ENCODE measurements around the gene LRRC3B.

Gene LRRC3B

DNA sequence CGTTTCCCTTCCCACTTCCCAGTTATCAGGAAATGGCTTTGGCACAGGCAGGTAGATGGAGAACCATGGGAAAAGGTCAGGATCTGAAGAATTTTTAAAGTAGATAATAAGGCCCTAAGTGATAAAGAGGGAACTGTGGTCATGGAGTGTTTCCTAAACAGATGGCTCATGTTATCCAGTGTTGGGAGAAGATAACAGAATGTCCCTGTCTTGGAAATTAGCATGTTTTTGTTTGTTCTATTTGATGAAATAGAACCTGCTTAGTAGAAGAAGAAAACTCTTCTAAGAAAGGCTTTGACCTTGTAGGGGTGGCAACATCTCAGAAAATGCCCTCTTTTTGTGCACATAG, 8.8 kb downstream of the LRRC3B start:
- no peak for FAIRE-seq

DNA sequence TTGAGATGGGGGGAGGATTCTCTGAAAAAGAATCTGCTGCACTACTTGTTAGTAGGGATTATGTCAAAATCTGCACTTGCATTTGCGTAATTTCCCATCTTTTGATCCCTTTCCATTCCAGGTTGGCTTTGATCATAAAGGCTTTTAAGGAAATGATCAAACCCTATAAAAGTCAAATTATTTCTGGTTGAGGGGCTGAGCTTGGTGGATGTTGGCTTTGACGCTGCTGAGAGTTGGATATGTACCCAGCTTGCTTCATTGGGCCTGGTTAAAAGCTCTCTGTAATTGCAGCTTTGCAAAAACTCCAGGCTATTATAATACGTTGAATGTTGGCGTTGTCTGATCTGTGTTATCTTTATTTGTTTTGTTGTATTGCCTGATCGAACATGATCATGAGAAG, 12.0 kb downstream of the LRRC3B start:
- no peak for FAIRE-seq

DNA sequence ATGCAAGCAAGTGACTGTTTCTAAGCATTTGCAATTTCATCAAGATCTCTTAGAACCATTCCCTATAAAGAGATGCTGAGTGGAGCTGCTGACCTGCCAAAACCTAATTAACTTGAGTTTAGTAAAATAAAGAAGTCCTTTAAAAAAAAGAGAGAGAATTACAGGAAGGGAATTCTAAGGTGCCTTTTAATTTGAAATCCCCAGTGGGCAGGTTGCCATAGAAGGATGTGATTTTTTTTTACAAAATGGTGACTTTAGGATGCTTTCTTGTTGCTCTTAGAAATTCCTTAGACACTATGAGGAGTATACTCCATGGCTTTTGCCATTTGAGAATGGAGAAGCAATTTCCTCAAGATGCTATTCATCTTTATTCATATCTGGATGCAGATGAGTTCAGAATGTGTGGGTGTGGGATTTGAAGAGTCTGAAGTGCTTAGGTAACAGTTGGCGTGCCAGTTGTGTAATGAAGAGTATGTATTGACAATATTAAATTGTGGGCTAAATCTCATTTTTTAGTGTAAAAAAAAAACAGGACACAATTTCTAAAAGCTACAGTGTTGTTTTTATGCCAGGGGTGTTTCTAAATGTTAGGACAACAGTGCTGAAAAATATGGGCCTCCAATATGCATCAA, 13.6 kb downstream of the LRRC3B start:
- no peak for FAIRE-seq

DNA sequence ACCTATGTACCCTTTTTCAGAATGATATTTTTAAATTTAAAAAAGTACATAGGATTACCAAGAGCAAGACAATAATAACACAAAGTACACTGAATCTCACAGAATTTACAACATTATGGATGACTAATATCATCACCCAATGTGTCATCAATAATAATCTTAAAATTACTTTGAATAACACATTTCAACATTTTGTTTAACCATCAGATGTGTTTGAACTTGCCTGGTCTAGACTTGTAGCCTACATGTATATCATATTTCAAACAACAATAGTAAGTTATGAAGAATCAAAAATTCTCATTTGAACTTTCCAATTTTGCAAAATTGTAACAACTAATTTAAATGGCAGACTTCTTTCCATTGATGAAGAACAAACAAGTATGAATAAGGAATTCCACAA, 15.1 kb downstream of the LRRC3B start:
- no peak for FAIRE-seq

DNA sequence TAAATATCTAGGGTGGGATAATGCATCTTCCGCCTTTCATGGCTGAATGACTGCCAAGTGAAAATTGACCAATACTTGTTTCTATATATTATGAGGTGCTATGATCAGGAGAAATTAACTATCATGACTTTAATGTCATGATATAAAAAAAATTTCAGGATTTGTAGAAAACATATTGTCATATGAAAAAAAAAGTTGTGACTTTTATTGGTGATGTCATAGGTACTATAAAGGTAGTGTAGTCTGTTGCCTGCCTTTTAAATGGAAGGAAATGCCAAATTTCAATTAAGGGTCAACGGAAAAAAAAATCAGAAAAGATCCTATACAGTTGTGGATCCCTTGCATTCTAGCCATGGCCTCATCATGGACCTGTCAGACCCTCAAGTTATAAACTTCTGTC, 15.5 kb downstream of the LRRC3B start:
- FAIRE-seq = no peak

DNA sequence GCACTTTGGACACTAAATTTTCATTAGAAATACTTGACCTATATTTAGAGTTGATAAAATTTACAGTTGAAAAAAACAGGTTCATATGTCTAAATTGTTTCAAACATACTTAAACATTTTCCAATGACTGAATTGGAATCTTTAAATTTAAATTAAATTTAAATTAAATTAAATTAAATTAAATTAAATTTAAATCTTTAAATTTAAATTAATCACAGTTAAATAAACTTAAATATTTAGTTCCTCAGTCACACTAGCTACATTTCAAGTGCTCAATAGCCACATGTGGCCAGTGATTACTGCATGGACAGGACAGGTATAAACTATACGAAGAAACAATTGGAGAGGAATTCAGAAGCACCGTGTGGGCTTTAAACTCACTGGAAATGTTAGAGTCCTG, 16.8 kb downstream of the LRRC3B start:
- FAIRE-seq = no peak

DNA sequence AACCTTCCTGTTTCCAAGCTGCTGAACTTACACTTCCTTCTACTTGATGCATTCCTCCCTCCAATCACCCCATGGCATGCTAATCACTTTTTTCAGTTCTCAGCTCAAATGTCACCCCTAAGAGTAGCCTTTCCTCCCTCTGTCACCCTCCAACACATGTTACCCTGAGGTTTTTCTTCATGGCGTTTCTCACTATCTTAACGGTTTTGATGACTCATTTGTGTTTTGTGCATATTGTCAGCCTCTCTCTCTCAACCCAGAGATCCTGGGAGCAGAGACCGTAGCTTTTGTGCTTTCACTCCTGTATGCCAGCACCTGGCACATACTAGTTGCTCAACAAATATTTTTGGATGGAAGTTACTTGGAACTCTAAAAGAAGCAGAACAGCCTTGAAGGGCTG, 24.5 kb downstream of the LRRC3B start:
- FAIRE-seq = no peak

DNA sequence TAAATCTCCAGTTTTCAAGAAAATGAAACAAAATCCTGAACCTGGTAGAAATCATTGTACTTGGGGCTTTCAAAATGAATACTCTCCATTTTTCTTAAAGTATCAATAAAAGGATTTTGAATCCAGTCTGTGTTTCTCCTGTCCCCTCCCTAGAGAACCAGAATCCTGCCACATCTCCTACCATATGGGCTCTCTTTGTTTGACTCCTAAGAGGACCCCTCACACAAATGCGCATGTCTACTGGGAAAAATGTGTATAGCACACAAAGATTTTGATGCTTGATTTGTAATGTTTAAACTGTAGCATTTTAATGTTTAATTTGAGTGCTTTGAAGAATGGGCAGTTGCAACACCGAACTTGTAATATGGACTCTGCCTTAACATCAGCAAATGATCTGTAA, 25.9 kb downstream of the LRRC3B start:
- no peak for FAIRE-seq

DNA sequence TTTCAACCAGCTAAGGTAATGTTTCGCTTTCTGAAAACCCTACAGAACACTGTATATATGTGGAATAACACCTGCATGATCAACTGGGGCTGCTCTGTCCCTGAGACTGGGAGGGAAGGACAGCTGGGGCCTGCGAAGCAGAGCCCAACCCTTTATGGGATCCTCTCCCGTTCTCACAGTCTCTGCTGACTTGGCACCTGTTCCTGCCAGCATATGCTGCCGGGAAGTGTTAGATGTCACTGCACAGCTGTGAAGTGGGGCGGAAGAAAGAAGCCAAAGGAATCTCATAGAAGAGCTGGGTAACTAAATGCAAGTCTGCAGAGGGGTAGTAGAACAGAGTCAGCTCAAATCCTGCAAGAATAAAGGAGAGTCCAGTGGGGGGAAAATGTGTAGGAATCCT, 29.6 kb downstream of the LRRC3B start:
- no peak for FAIRE-seq

DNA sequence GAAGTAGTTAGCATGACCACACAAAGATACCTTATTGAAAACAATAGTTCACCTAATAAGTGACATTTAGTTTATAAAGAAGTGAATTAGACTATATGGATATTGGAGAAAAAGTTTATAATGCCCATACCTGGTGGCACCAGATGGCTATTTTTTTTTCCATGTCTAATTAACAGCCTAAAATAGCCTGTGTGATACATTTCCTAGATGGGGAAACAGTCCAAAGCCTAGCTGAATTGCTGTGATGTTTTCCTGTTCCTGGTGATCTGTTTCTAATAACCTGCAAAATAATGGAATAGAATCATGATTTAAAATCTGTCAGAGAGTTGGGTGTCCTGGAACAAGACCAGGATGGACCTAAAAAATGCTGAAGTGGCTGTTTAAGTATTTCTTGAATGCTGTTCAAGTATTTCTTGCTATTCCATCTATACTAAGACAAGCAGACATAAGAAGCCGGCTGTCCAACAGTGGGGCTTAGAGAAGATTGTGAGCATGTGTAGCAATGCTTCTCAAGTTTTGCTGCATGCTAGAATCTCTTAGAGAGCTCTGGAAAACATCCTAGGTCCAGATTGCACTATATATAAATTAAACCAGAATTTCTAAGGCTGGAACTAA, 31.3 kb downstream of the LRRC3B start:
- no peak for FAIRE-seq

DNA sequence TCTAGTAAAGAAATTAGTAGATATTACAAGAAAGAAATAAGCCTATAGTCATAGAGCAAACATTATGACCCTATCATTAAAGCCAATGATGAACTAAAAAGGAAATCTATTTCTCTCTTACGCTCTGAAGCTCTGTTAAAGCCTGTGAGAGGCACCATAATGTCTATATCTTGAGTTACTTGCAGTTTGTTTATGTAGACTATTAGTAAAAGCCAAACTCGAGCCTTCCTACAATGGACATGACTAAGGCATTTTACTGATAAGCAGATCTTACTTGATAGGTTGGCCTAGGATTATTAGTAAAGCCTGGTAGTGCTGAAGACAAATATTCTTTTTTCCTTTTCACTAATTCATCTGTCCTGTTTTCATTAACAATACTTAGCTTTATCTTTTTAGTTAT, 32.7 kb downstream of the LRRC3B start:
- FAIRE-seq = no peak

DNA sequence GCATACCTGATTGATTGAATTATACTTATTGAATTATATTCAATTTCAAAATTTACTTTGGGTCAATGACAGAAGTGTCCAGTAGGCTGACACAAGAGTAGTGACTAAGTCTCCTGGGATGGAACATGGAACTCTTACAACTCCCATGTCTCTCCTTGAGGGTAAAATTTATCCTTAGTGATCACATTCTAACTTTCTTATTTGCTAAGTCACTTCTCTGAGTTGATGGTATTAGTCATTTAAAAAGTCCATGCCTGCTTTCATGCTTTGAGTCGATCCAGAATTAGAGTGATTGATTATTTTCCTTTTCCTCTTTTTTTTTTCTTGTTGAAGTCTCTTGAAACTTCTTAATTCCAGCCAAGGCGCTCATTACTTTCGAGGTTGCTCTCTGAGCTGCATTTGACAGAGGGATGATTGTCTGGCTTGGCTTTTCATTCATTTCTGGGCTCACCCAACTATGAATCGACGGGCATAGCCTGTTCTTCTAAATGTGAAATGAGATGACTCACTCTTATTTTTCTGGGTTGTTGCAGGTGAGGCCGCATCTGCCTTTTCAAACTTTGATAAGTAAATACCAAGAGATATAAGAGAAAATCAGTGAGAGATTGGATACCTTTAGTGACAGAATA, 34.9 kb downstream of the LRRC3B start:
- no peak for FAIRE-seq

DNA sequence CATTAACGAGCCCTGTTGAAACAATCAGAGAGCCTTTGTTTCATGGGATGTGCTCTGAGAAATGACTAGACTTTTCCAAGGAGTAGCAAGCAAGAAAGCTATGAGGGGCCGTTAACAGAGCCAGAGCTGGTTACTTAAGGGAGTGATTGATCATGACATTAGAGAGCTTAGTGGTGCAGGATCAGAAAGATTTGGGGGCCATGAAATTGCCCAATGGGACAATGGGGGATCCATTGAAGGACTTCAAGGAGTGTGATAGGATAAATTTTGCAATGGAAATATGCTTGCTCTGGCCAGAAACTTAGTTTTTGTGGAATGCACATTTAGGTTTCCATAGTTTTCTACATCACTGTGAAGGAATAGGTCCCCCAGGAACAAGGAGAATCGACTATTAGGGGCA, 45.6 kb downstream of the LRRC3B start:
- FAIRE-seq = no peak

DNA sequence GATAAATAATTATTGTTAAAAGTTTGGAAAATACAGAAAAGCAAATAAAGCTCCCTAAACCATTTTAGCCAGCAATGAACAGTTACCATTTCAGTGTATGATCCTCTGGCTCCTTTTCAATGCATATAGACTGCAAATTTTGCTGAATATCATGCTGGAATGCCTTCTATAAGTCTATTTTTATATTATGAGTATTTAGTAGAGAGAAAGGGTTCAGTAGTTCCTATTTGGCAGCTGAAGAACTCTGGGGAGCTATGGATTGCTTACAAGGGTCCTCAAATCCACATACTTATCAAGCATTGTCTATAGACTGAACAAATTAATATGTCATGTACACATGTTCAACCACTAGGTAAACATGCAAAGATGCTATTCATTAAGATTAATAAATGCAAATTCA, 46.1 kb downstream of the LRRC3B start:
- no peak for FAIRE-seq

DNA sequence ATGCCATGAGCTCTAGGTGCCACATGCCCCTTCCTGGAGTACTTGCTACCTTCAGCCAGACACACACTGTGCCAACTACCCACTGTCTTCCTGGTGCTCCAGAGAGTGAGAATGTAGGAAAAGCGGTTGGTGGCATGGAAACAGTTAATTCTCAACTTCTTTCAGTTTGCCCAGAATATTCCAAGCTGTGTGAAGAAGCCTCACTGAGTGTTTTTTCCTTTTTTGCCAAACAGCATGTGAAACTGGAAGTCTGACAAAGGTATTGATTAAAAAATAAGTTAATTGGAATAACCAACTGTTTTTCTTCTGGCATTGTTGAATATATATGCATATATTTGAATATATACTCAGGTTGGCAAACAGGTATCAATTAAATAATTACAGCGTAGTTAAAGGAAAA, 52.8 kb downstream of the LRRC3B start:
- no peak for FAIRE-seq

DNA sequence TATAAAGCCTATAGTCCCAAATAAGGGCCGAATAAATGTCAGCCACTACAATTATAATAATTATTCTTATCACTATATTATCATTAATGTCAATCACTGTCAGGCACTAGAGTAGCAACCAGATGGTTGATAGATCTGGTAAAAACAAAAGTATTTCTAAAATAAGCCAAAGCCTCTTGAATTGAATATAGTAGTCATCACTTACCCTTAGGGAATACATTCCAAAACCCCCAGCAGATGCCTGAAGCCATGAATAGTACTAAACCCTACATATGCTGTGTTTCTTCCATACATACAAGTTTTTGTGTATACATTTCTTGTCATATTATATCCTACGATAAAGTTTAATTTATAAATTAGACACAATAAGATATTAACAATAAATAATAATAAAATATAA, 59.1 kb downstream of the LRRC3B start:
- no peak for FAIRE-seq

DNA sequence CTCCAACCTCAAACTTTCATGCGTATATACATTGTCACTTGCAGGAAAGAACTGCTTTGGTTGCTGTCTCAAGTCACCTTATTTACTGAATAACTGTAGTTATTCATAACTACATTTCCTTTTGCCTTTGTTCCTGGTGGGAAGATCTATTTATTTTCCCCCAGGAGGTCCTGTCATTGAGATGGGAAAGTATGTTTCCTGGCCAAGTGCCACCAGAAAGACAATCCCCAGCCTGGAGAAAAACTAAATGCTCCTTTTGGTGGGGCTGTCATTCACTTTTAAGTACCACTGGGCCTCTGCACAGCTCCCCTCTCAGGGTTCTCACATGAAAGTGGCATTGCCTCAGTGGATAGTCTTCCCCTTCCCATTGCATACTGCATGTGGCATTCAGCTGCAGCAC, 59.8 kb downstream of the LRRC3B start:
- no peak for FAIRE-seq

DNA sequence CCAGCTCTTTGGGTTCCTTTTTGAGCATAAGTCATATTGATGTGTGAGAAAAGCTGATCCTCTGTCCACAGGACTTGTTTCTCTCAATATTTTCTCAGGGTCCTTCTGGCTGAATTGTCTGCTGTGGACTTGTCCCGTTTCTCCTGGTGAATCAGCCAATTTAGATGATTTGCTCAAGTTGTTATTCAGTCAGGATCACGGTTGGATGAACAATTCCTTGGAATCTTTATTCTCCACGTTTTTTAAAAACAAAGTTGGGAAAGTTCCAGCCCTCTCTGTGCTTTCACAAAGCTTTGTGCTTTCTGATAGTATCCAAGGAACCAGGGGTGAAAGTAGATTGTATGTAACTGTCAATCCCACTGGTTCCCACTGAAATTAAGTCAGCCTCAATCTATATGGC, 61.3 kb downstream of the LRRC3B start:
- no peak for FAIRE-seq

DNA sequence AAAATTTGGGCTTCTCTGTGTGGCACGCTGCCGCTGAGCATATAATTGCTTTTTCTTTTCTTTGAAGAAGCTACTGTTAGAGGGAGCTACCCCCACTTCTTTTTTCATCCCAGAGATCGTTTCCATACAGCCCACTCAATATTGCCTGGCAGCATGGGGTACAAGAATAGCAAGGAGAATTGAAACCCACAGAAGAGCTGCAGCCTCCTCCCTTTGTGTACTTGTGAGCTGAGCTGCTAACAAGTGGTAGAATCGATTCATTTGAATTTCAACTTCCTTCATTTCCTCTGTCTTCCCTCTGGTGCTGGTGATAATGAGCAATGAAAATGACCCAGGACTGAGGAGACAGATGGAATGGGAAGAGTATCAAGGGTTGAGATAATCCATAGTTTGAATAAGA, 64.9 kb downstream of the LRRC3B start:
- FAIRE-seq = no peak

DNA sequence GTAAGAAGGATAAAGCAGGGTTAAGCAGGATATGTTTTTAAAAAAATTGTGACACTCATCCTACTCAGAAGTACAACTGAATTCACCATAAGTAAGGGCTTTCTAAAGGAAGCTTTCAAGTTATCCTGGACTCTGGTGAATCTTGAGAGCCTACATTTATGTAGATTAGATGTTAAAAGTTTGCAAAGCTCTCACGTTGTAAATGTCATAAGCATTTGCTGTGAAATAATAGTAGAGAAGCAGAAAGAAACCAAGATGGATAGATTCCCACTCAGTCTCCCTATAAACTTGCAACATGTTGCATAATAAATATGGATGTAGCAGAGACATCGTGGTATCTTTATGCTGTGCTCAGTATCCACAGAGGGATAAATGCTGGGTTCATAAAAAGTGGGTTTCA, 77.0 kb downstream of the LRRC3B start:
- FAIRE-seq = no peak

DNA sequence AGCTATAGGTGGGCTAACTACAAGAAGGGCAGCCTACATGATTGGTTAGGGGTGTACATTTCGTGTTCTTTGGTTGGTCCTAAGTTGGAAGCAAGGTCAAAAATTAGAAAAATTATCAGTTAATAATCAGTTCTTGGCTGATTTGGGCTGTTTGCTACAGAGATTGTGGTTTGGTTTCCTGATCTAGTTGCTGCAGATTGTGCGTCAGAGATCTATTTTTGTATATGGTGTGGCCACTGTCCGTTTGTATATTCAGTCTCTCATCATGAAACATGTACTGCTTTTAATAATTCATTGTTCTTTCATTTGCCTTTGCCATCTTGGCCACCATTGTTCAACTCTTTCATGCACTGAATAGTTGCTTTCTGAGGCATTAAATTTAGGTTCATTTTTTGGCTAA, 80.9 kb downstream of the LRRC3B start:
- no peak for FAIRE-seq

DNA sequence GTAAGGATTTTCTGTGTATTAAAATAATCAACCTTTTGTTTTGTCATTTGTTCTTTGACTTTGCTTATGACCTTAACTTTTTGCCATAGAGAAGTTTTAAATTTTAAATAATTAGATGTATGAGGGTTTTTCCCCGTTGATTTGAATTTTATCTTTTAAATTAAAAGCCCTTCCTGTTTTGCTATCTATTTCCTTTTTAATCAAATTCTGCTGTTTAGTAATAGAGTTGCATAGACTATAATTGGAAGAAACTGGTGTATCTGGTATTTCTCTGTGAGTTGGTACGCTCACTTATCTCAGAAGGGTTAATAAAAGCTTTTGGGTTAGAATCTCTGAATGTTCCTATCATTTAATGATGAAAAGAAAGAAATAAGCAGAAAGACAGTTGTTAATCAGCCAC, 82.2 kb downstream of the LRRC3B start:
- no peak for FAIRE-seq

DNA sequence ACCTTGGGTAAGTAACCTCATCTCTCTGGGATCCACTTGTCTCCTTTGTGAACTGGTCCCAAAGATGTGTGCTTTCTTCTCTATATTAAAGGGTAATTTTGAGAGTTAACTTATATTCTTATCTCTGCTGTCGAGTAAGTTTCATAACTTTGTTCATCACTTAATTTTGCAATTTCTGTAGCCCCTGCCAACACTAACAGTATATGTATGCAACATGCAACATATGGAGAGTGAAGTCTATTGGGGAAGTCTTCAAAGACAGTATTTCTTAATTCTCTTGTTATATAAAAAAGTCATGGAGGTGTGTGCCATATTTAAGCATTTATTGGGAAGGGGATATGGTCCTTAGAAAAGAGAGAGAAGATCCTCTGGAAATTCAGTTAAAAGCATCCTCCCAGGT, 85.9 kb downstream of the LRRC3B start:
- FAIRE-seq = no peak

DNA sequence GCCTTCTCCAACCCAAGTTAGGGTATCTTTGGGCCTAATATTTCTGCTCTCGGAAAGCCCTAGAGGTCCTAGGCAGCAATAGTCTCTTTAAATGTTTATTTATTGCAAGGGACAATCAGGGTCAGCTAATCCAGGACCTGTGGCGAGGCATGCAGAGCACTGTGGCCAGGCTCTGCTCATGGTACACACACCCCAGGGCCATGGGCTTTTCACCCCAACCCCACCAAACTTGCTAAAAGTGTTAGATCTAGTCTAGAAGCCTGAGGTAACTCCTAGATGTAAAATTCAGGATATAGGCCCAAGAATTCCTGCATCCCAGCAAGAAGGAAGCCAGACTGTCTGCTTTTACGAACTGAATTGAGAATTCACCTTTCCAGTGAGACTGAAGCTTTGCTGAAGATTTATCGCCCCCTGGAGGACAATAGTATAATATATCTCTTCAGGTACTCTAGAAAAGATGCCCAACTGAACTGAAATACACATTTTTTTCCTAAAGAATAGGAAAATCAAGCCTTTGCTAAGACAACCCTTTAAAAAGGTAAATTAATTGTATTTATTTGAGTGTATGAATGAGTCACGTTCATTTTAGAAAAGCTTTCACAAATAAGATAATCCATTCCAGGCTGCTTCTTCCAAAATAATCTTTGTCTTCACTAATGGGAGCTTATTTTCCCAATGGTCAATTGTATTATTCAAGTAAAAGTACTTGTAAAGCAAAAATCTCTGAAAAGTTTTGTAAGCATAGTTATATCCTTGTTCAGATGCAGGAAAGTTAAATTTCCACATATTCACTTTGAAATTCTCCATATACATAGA, 89.8 kb downstream of the LRRC3B start:
- no peak for FAIRE-seq

Measured in TTC549 (cell line).